ENCODE results near the gene KLRC2.

GRCh38 chr12:10393291-10393690 lies 42.5 kb downstream of the KLRC2 start:
- TF ChIP-seq CTCF (IDR thresholded peaks at IDR 0.05) (no peak), POLR2A (IDR thresholded peaks at IDR 0.05) (no peak), POLR2AphosphoS5 (IDR thresholded peaks at IDR 0.05; ENCODE audit: insufficient read depth in 1 of 2, low read depth in 1 of 2) (no peak)

Measured in vagina (tissue), 2 donors.